Measurements from ENCODE around the gene RBP3. TPM values are rescaled to one million over a fixed set of nuclear protein-coding genes. Genes with fewer than 3 reads are reported as not detected.

The RBP3 gene
- total RNA-seq, 1 experiment from 2014 or later, result not detected

DNA sequence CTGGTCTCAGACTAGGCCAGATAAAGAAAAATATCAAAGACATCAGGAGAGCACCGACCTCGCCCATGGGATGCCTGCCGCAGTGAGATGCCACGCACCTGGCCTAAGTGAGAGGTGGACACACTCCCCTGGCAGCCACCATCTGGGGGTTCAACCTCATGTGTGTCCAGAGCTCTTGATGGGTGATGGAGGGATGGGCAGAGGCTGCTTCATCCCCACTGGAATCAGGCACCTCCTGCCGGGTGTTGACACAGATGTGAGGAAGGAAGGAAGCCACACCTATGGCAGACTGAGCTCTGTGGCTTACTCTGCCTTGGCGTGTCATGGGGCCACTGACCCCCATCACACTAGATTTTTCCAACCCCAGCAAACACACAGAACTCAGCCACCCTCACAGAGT is 24.6 kb downstream of the RBP3 start:
- Histone ChIP-seq H3K23ac (ENCODE audit: insufficient read length, low read depth, low read length) (no peak overlapping the region), H2AK5ac (ENCODE audit: insufficient read length, low read length) (no peak overlapping the region), H3K18ac (ENCODE audit: insufficient read length, low read depth, low read length) (no peak overlapping the region), H3K9ac (ENCODE audit: extremely low read depth, insufficient read length, low read length) (no peak overlapping the region), H4K5ac (ENCODE audit: insufficient read length, low read depth, low read length) (no peak overlapping the region), H4K91ac (ENCODE audit: insufficient read length, low read depth, low read length) (no peak overlapping the region), H3K9me3 (ENCODE audit: control insufficient read depth, low read depth, low read length) (no peaks in the 10 kb centered on the region), H2BK120ac (ENCODE audit: low read depth, low read length, poor library complexity, severe bottlenecking) (no peak overlapping the region), H3K56ac (ENCODE audit: insufficient read length, low read depth, low read length) (no peak overlapping the region), H4K20me1 (ENCODE audit: control insufficient read depth, insufficient read depth, insufficient read length) (no peaks in the 10 kb centered on the region), H3K4me2 (ENCODE audit: insufficient read depth, insufficient read length, low read length) (no peak overlapping the region), H4K8ac (replicated peaks; ENCODE audit: insufficient read length, low read depth, low read length) (no peak overlapping the region), H3K4ac (ENCODE audit: low read depth, low read length) (no peak overlapping the region), H2BK20ac (ENCODE audit: low read depth, low read length, poor library complexity, severe bottlenecking) (no peak overlapping the region), H2BK12ac (ENCODE audit: insufficient read length, low read depth, low read length) (no peak overlapping the region), H3K14ac (ENCODE audit: insufficient read depth, low read length) (no peak overlapping the region), H3K27ac (ENCODE audit: insufficient read length, low read depth, low read length) (no peak overlapping the region), H3K4me1 (ENCODE audit: insufficient read depth, low read length) (peaks cover 6% of the 10 kb centered on the region; the same call in 1 of the 2 replicates), H2BK15ac (ENCODE audit: low read depth, low read length) (no peak overlapping the region), H3T11ph (ENCODE audit: low read length) (no peak overlapping the region), H3K23me2 (ENCODE audit: insufficient read length, low read depth, low read length, poor library complexity, severe bottlenecking) (no peaks in the 10 kb centered on the region), H2AFZ (ENCODE audit: low read length) (no peak overlapping the region), H3K27me3 (ENCODE audit: insufficient read depth, low read length) (no peaks in the 10 kb centered on the region), H2BK5ac (ENCODE audit: insufficient read length, low read length) (no peak overlapping the region), H3K79me2 (ENCODE audit: insufficient read depth, low read length) (no peaks in the 10 kb centered on the region), H3K79me1 (ENCODE audit: insufficient read depth, low read depth, low read length, poor library complexity, severe bottlenecking) (no peaks in the 10 kb centered on the region)
- H3K4me1 Mint-ChIP-seq, result peaks cover 12 to 24% of the 10 kb centered on the region in 2 experiments
- no peaks in the 10 kb centered on the region for H3K27me3 Mint-ChIP-seq (ENCODE audit: low read depth)
- H3K9me3 Mint-ChIP-seq, result no peaks in the 10 kb centered on the region
- peak; percentile 15 for DNase-seq
- TF ChIP-seq, protein P1, sequence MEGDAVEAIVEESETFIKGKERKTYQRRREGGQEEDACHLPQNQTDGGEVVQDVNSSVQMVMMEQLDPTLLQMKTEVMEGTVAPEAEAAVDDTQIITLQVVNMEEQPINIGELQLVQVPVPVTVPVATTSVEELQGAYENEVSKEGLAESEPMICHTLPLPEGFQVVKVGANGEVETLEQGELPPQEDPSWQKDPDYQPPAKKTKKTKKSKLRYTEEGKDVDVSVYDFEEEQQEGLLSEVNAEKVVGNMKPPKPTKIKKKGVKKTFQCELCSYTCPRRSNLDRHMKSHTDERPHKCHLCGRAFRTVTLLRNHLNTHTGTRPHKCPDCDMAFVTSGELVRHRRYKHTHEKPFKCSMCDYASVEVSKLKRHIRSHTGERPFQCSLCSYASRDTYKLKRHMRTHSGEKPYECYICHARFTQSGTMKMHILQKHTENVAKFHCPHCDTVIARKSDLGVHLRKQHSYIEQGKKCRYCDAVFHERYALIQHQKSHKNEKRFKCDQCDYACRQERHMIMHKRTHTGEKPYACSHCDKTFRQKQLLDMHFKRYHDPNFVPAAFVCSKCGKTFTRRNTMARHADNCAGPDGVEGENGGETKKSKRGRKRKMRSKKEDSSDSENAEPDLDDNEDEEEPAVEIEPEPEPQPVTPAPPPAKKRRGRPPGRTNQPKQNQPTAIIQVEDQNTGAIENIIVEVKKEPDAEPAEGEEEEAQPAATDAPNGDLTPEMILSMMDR (conservative IDR thresholded peaks at IDR 0.05), result no peak
- no peak overlapping the region; a peak in 1 of 5 replicates for H3K4me3 Mint-ChIP-seq
- no peaks in the 10 kb centered on the region for H3K36me3 Mint-ChIP-seq (ENCODE audit: insufficient read depth in 1 of 3, low read depth in 3 of 3)
- no CpG with 5 or more reads among the region's 6 CpGs for WGBS (ENCODE audit: extremely low coverage, insufficient read length, low lambda C conversion rate)
- H3K27ac Mint-ChIP-seq, result peak overlapping the region in 2 of 3 experiments; percentile 68 to 77; a peak in 3 of 7 replicates
